ENCODE data around the gene SLC25A21. TPM values are rescaled to one million over a fixed set of nuclear protein-coding genes. Genes with fewer than 3 reads are reported as not detected.

Gene SLC25A21
- total RNA-seq, 1 donor from 2014 or later, result not detected

DNA sequence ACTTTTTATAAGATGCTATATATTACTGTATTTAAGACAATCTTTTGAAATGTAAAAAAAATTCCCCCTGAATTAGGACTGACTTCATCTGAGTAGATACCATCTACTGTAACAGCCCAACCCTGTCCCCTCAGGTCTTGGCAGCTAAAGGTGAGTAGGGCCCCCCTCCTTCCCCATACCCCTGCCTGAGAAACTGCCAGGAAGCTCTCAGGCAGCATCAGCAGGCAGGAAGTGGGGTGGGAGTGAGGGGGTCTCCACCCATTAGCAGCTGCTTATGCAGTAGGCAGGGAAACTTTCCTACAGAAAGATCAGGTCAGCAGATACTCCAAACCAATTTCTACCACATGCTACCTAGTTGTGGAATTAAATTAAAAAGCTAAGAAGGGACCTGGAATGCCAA lies 448.2 kb downstream of the SLC25A21 start:
- Mint-ChIP-seq H3K4me3 (ENCODE audit: low read depth) (no peak overlapping the region), H3K9me3 (no peaks in the 10 kb centered on the region), H3K27me3 (ENCODE audit: low read depth) (no peaks in the 10 kb centered on the region), H3K36me3 (ENCODE audit: low read depth) (no peaks in the 10 kb centered on the region), H3K27ac (no peak overlapping the region), H3K4me1 (ENCODE audit: low read depth) (no peaks in the 10 kb centered on the region)
- no peak for DNase-seq (ENCODE audit: low spot score)
- intact Hi-C loops (cut with micrococcal nuclease), result no loop called here

DNA sequence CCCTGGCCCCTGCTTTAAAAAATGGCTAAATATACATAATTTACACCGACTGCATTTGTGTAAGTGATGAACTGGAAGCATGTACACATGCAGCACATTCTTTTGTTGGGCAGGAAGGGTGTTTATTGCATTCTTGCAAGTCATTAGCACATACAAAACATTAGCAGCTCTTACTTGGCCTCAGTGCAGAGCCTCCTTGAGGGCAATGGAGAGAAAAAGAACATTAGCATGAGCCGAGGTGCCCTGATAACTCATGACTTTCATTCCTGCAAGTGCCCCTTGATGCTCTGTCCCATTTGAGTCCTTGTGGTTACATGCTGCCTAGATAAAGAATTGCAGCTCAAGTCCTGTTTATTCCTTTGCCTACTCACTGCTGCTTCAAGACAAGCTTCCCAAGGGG lies 448.9 kb downstream of the SLC25A21 start:
- no peaks in the 10 kb centered on the region for H3K9me3 Mint-ChIP-seq
- H3K4me3 Mint-ChIP-seq (ENCODE audit: low read depth), result no peak overlapping the region
- intact Hi-C loops (cut with micrococcal nuclease), result no loop called here
- no peaks in the 10 kb centered on the region for H3K4me1 Mint-ChIP-seq (ENCODE audit: low read depth)
- no peaks in the 10 kb centered on the region for H3K36me3 Mint-ChIP-seq (ENCODE audit: low read depth)
- H3K27ac Mint-ChIP-seq, result no peak overlapping the region
- no peaks in the 10 kb centered on the region for H3K27me3 Mint-ChIP-seq (ENCODE audit: low read depth)
- no peak for DNase-seq (ENCODE audit: low spot score)

GRCh38 chr14:36721877-36722276 lies 450.5 kb downstream of the SLC25A21 start:
- intact Hi-C loops (cut with micrococcal nuclease), result no loop called here
- Mint-ChIP-seq H3K27me3 (ENCODE audit: low read depth) (no peaks in the 10 kb centered on the region), H3K4me1 (ENCODE audit: low read depth) (no peaks in the 10 kb centered on the region), H3K4me3 (ENCODE audit: low read depth) (no peak overlapping the region), H3K36me3 (ENCODE audit: low read depth) (no peaks in the 10 kb centered on the region), H3K9me3 (no peaks in the 10 kb centered on the region), H3K27ac (no peak overlapping the region)
- DNase-seq (ENCODE audit: low spot score), result no peak

DNA sequence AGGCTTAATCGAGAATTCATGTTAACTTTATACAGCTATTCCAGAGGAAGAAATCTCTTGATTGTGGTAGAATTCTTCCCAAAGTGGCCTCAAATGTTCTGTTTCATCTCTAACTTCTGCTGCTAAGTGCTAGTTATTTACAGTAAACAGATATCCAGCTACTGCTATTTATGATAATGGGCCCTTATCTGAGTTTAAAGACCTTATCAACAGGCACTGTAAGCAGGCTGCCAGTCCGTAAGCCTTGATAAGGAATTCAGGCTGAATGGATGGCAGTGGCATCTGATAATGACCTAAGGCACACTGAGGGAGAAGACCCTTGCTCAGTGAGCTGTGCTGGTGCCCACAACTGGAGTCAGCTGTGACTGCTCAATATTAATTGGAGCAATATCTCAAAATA lies 451.7 kb downstream of the SLC25A21 start:
- H3K27ac Mint-ChIP-seq, result no peak overlapping the region

DNA sequence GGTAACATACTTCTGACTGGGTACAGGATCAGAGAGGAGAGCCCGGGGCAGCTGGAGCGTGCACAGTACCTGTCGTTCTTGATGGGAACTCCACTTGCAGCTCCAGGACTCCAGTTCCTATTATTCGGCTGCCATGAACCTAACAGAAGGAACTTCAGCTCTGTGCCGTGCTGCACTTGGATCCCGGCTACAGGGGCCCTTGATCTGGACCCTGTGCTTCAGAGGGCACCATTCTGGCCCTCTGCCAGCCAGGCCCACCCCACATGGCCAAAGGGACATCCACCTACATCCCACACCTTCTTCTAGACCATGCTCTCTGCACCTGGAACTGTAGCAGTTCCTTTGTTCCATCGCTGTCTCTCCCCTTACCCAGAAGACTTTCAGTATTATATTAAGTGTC lies 452.6 kb downstream of the SLC25A21 start:
- H3K27ac Mint-ChIP-seq, result no peak overlapping the region
- intact Hi-C loops (cut with micrococcal nuclease), result no loop called here
- H3K27me3 Mint-ChIP-seq (ENCODE audit: low read depth), result no peaks in the 10 kb centered on the region
- H3K4me1 Mint-ChIP-seq (ENCODE audit: low read depth), result no peaks in the 10 kb centered on the region
- H3K36me3 Mint-ChIP-seq (ENCODE audit: low read depth), result no peaks in the 10 kb centered on the region
- no peak overlapping the region for H3K4me3 Mint-ChIP-seq (ENCODE audit: low read depth)
- DNase-seq (ENCODE audit: low spot score), result no peak
- H3K9me3 Mint-ChIP-seq, result no peaks in the 10 kb centered on the region

More for the DNA sequence above, 451.7 kb downstream of the SLC25A21 start:
- intact Hi-C loops (cut with micrococcal nuclease), result no loop called here
- Mint-ChIP-seq H3K9me3 (no peaks in the 10 kb centered on the region), H3K4me3 (ENCODE audit: low read depth) (no peak overlapping the region), H3K27me3 (ENCODE audit: low read depth) (no peaks in the 10 kb centered on the region), H3K4me1 (ENCODE audit: low read depth) (no peaks in the 10 kb centered on the region), H3K36me3 (ENCODE audit: low read depth) (no peaks in the 10 kb centered on the region)
- no peak for DNase-seq (ENCODE audit: low spot score)

- no peaks in the 10 kb centered on the region for H3K36me3 Mint-ChIP-seq (ENCODE audit: low read depth)
- no peak for DNase-seq (ENCODE audit: low spot score)
- no peak overlapping the region for H3K4me3 Mint-ChIP-seq (ENCODE audit: low read depth)
- no peaks in the 10 kb centered on the region for H3K27me3 Mint-ChIP-seq (ENCODE audit: low read depth)
- no peak overlapping the region for H3K27ac Mint-ChIP-seq
- no peaks in the 10 kb centered on the region for H3K4me1 Mint-ChIP-seq (ENCODE audit: low read depth)
- no peaks in the 10 kb centered on the region for H3K9me3 Mint-ChIP-seq
- intact Hi-C loops (cut with micrococcal nuclease), result no loop called here
These were observed 454.2 kb downstream of the SLC25A21 start for GRCh38 chr14:36718216-36718615.

DNA sequence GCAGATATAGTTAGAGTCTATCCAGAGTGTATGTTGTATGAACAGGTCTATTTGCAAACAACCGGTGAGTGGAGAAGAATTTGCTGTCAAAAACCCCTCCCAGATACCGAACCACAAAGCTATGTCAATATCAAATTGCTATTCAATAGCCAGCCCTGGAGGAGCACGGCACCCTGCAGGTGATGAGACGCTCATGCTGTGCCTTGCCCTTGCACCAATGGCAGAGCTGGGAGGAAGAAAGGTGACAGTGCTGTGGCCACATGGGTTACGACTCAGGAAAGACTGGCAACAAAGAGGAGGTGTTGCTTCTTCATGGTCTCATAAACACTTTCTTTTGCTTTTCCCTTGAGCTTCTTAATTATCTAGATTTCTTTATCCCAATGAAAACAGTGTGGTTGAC lies 455.0 kb downstream of the SLC25A21 start:
- DNase-seq (ENCODE audit: low spot score), result no peak
- H3K36me3 Mint-ChIP-seq (ENCODE audit: low read depth), result no peaks in the 10 kb centered on the region
- H3K4me1 Mint-ChIP-seq (ENCODE audit: low read depth), result no peaks in the 10 kb centered on the region
- H3K4me3 Mint-ChIP-seq (ENCODE audit: low read depth), result no peak overlapping the region
- no peak overlapping the region for H3K27ac Mint-ChIP-seq
- H3K9me3 Mint-ChIP-seq, result no peaks in the 10 kb centered on the region
- intact Hi-C loops (cut with micrococcal nuclease), result no loop called here
- H3K27me3 Mint-ChIP-seq (ENCODE audit: low read depth), result no peaks in the 10 kb centered on the region

DNA sequence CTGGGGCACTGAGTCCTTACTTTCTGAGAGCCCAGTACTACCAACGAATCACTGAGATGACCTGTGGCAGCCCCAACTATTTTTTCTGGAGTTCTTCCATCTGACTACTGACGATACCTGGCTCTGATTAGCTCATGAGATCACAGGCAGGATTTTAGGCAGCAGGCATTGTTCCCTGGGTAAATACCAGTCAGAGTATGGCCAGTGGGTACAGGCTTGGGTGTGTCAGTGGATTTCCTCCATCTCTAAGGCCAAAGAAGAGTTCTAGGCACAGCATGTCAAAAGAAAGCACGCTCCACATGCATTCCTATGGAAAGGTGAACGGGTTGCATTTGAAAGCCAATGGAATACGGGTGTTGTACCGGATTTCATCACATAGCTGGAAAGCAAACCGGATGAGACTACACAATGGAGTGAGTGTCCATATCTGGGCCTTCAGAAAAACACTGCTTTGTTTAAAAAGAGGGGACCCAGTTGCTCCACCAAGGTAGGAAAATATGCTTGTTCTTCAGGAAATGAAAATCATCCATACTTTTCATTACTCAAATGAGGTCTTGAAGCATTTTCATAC lies 455.7 kb downstream of the SLC25A21 start:
- H3K4me3 Mint-ChIP-seq (ENCODE audit: low read depth), result no peak overlapping the region
- H3K9me3 Mint-ChIP-seq, result no peaks in the 10 kb centered on the region
- DNase-seq (ENCODE audit: low spot score), result no peak
- no peaks in the 10 kb centered on the region for H3K4me1 Mint-ChIP-seq (ENCODE audit: low read depth)
- no peak overlapping the region for H3K27ac Mint-ChIP-seq
- H3K36me3 Mint-ChIP-seq (ENCODE audit: low read depth), result no peaks in the 10 kb centered on the region
- H3K27me3 Mint-ChIP-seq (ENCODE audit: low read depth), result no peaks in the 10 kb centered on the region
- intact Hi-C loops (cut with micrococcal nuclease), result no loop called here

- DNase-seq (ENCODE audit: low spot score), result no peak
- H3K36me3 Mint-ChIP-seq (ENCODE audit: low read depth), result no peaks in the 10 kb centered on the region
- intact Hi-C loops (cut with micrococcal nuclease), result no loop called here
- no peaks in the 10 kb centered on the region for H3K9me3 Mint-ChIP-seq
- H3K4me3 Mint-ChIP-seq (ENCODE audit: low read depth), result no peak overlapping the region
- H3K27ac Mint-ChIP-seq, result no peak overlapping the region
- no peaks in the 10 kb centered on the region for H3K27me3 Mint-ChIP-seq (ENCODE audit: low read depth)
- no peaks in the 10 kb centered on the region for H3K4me1 Mint-ChIP-seq (ENCODE audit: low read depth)
These were observed 458.3 kb downstream of the SLC25A21 start for GRCh38 chr14:36713960-36714703.

GRCh38 chr14:36707570-36707969 lies 464.8 kb downstream of the SLC25A21 start:
- intact Hi-C loops (cut with micrococcal nuclease), result no loop called here
- H3K27ac Mint-ChIP-seq, result no peak overlapping the region
- H3K4me3 Mint-ChIP-seq (ENCODE audit: low read depth), result no peak overlapping the region
- no peak for DNase-seq (ENCODE audit: low spot score)
- no peaks in the 10 kb centered on the region for H3K27me3 Mint-ChIP-seq (ENCODE audit: low read depth)
- no peaks in the 10 kb centered on the region for H3K4me1 Mint-ChIP-seq (ENCODE audit: low read depth)
- H3K36me3 Mint-ChIP-seq (ENCODE audit: low read depth), result no peaks in the 10 kb centered on the region
- H3K9me3 Mint-ChIP-seq, result peaks cover 6% of the 10 kb centered on the region

DNA sequence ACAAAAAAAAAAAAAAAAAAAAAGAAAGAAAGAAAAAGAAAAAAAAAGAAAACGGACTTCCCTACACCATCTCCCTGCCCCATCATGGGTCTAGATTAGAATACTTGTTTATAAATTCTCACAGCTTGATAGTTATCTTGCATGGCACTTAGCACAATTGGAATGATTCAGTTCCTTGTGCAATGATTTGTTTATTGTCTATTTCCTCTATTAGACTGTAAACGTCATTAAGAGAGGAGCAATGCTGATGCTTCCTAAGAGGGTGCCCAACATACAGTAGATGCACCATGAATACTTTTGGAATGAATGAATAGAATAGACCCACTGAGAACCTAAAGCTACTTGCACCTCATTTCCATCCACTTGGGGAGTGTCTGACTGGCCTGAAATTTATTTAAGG lies 469.9 kb downstream of the SLC25A21 start:
- intact Hi-C loops (cut with micrococcal nuclease), result no loop called here
- H3K36me3 Mint-ChIP-seq (ENCODE audit: low read depth), result no peaks in the 10 kb centered on the region
- DNase-seq (ENCODE audit: low spot score), result no peak
- no peak overlapping the region for H3K4me3 Mint-ChIP-seq (ENCODE audit: low read depth)
- no peak overlapping the region for H3K27ac Mint-ChIP-seq
- H3K27me3 Mint-ChIP-seq (ENCODE audit: low read depth), result no peaks in the 10 kb centered on the region
- peaks cover 11% of the 10 kb centered on the region for H3K9me3 Mint-ChIP-seq
- no peaks in the 10 kb centered on the region for H3K4me1 Mint-ChIP-seq (ENCODE audit: low read depth)

DNA sequence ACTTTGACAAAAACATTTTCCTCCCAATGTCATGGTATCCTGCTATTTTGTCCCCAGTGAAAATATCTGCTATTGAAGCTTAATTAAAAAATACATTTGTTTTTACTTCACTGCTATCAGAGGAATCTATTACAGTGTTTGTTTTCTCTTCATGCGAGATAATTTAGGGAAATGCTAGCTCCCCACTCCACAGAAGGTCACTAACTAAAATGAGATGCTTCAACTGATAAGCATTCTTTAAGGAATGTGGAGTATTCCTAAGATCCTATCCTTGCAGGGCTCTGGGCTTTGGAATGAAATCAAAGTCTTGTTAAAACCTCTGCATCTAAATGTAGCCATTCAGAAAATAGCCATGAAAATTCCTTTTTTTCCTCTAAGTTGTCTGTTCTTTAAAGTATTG lies 471.3 kb downstream of the SLC25A21 start:
- H3K4me3 Mint-ChIP-seq (ENCODE audit: low read depth), result no peak overlapping the region
- H3K27ac Mint-ChIP-seq, result no peak overlapping the region
- no peaks in the 10 kb centered on the region for H3K27me3 Mint-ChIP-seq (ENCODE audit: low read depth)
- DNase-seq (ENCODE audit: low spot score), result no peak
- no peaks in the 10 kb centered on the region for H3K36me3 Mint-ChIP-seq (ENCODE audit: low read depth)
- peaks cover 12% of the 10 kb centered on the region for H3K9me3 Mint-ChIP-seq
- no peaks in the 10 kb centered on the region for H3K4me1 Mint-ChIP-seq (ENCODE audit: low read depth)
- intact Hi-C loops (cut with micrococcal nuclease), result no loop called here

GRCh38 chr14:36700651-36701050 lies 471.8 kb downstream of the SLC25A21 start:
- no peaks in the 10 kb centered on the region for H3K36me3 Mint-ChIP-seq (ENCODE audit: low read depth)
- peaks cover 11% of the 10 kb centered on the region for H3K9me3 Mint-ChIP-seq
- no peak overlapping the region for H3K4me3 Mint-ChIP-seq (ENCODE audit: low read depth)
- H3K27ac Mint-ChIP-seq, result no peak overlapping the region
- H3K4me1 Mint-ChIP-seq (ENCODE audit: low read depth), result no peaks in the 10 kb centered on the region
- intact Hi-C loops (cut with micrococcal nuclease), result no loop called here
- no peaks in the 10 kb centered on the region for H3K27me3 Mint-ChIP-seq (ENCODE audit: low read depth)
- DNase-seq (ENCODE audit: low spot score), result no peak
